ENCODE measurements around the gene WIPF1. TPM values are rescaled to one million over a fixed set of nuclear protein-coding genes. Genes with fewer than 3 reads are reported as not detected.

WIPF1 gene
- total and polyA plus RNA-seq, 2 donors (not counting 3 experiments of a cell fraction or from before 2014, with no cell fraction given) = 15.3 to 42.0 TPM

GRCh38 chr2:174511580-174512260, 85.9 kb downstream of the WIPF1 start:
- dilution Hi-C loops (cut with MboI; ENCODE audit: extremely low pct_ligation_motif_present, low sequenced_read_pairs) = no loop called here
- Histone ChIP-seq H3K27me3 (ENCODE audit: control insufficient read depth in 2 of 2, insufficient read depth in 2 of 2, low read length in 2 of 2) (no peaks in the 10 kb centered on the region), H3K4me2 (ENCODE audit: insufficient read depth, low read length) (no peak overlapping the region), H2AFZ (ENCODE audit: low read depth, low read length) (no peak overlapping the region), H3K9ac (replicated peaks; ENCODE audit: extremely low read depth, insufficient read depth, low read length) (no peak overlapping the region), H3K27ac (ENCODE audit: insufficient read depth, low read depth, low read length) (no peak overlapping the region), H3K9me1 (replicated peaks; ENCODE audit: control insufficient read depth, extremely low read depth, insufficient read depth, low read length) (no peaks in the 10 kb centered on the region), H3K9me3 (replicated peaks; ENCODE audit: control insufficient read depth, insufficient read depth, low read length) (no peaks in the 10 kb centered on the region), H4K20me1 (replicated peaks; ENCODE audit: control insufficient read depth, extremely low read depth, insufficient read depth, low read length) (no peaks in the 10 kb centered on the region), H3K4me1 (ENCODE audit: control insufficient read depth, extremely low read depth, insufficient read depth, low read length) (no peaks in the 10 kb centered on the region), H3K4me3 (replicated peaks in 1 of 3; ENCODE audit: insufficient read depth in 1 of 3, low read depth in 1 of 3, low read length in 3 of 3) (no peak overlapping the region), H3K36me3 (ENCODE audit: control insufficient read depth in 2 of 2, extremely low read depth in 1 of 2, insufficient read depth in 2 of 2, low read length in 2 of 2) (no peaks in the 10 kb centered on the region), H3K79me2 (ENCODE audit: control insufficient read depth, insufficient read depth, low read length) (no peaks in the 10 kb centered on the region)
- BruUV-seq (replicated peaks) = no TSS peak
- ChIA-PET CTCF (no interaction called here), POLR2A (no interaction called here)
- FAIRE-seq (no peak), DNase-seq (ENCODE audit: low read depth, low spot score) (no peak)
- intact Hi-C loops (cut with micrococcal nuclease) = no loop called here
- TF ChIP-seq MAX (IDR thresholded peaks at IDR 0.05; ENCODE audit: insufficient read depth, insufficient read length) (no peak), MYC (IDR thresholded peaks at IDR 0.05; ENCODE audit: low read depth, low read length) (no peak), CTCF (IDR thresholded peaks at IDR 0.05; ENCODE audit: extremely low read depth in 1 of 2, insufficient read depth in 1 of 2, low read depth in 1 of 2, low read length in 2 of 2) (no peak)

- no peak overlapping the region for H3K4me3 ChIP-seq (replicated peaks in 1 of 3; ENCODE audit: insufficient read depth in 1 of 3, low read depth in 1 of 3, low read length in 3 of 3)
- no peak overlapping the region for H3K4me2 ChIP-seq (ENCODE audit: insufficient read depth, low read length)
- no peaks in the 10 kb centered on the region for H3K9me1 ChIP-seq (replicated peaks; ENCODE audit: control insufficient read depth, extremely low read depth, insufficient read depth, low read length)
- no peaks in the 10 kb centered on the region for H3K36me3 ChIP-seq (ENCODE audit: control insufficient read depth in 2 of 2, extremely low read depth in 1 of 2, insufficient read depth in 2 of 2, low read length in 2 of 2)
- H3K27me3 ChIP-seq (ENCODE audit: control insufficient read depth in 2 of 2, insufficient read depth in 2 of 2, low read length in 2 of 2) = no peaks in the 10 kb centered on the region
- no peak for TF ChIP-seq EZH2 (IDR thresholded peaks at IDR 0.05; ENCODE audit: borderline replicate concordance, low read depth, low read length, severe bottlenecking)
- TF ChIP-seq CTCF (IDR thresholded peaks at IDR 0.05; ENCODE audit: extremely low read depth in 1 of 2, insufficient read depth in 1 of 2, low read depth in 1 of 2, low read length in 2 of 2) = no peak
- no peak for TF ChIP-seq MYC (IDR thresholded peaks at IDR 0.05; ENCODE audit: low read depth, low read length)
- no peak for TF ChIP-seq MAX (IDR thresholded peaks at IDR 0.05; ENCODE audit: insufficient read depth, insufficient read length)
- no peak for TF ChIP-seq POLR2AphosphoS5 (IDR thresholded peaks at IDR 0.05; ENCODE audit: insufficient read depth, low read depth, low read length)
- no peak for TF ChIP-seq JUN (IDR thresholded peaks at IDR 0.05; ENCODE audit: borderline replicate concordance, insufficient read depth, insufficient read length, low read depth)
- TF ChIP-seq FOS (IDR thresholded peaks at IDR 0.05; ENCODE audit: borderline replicate concordance, insufficient read depth, low read length) = no peak
- no peak for TF ChIP-seq POLR2A (IDR thresholded peaks at IDR 0.05; ENCODE audit: low read depth, low read length)
- TF ChIP-seq GATA2 (IDR thresholded peaks at IDR 0.05; ENCODE audit: insufficient read depth, insufficient read length, low read depth, low read length) = no peak
- ChIA-PET CTCF (no interaction called here), POLR2A (no interaction called here)
- BruUV-seq (replicated peaks) = no TSS peak
- dilution Hi-C loops (cut with MboI; ENCODE audit: extremely low pct_ligation_motif_present, low sequenced_read_pairs) = no loop called here
- DNase-seq (ENCODE audit: low read depth, low spot score) (no peak), FAIRE-seq (no peak)
- no peaks in the 10 kb centered on the region for H3K79me2 ChIP-seq (ENCODE audit: control insufficient read depth, insufficient read depth, low read length)
- H3K9me3 ChIP-seq (replicated peaks; ENCODE audit: control insufficient read depth, insufficient read depth, low read length) = no peaks in the 10 kb centered on the region
- intact Hi-C loops (cut with micrococcal nuclease) = no loop called here
- H3K27ac ChIP-seq (ENCODE audit: insufficient read depth, low read depth, low read length) = no peak overlapping the region
- H3K9ac ChIP-seq (replicated peaks; ENCODE audit: extremely low read depth, insufficient read depth, low read length) = no peak overlapping the region
- H3K4me1 ChIP-seq (ENCODE audit: control insufficient read depth, extremely low read depth, insufficient read depth, low read length) = no peaks in the 10 kb centered on the region
- H4K20me1 ChIP-seq (replicated peaks; ENCODE audit: control insufficient read depth, extremely low read depth, insufficient read depth, low read length) = no peaks in the 10 kb centered on the region
- H2AFZ ChIP-seq (ENCODE audit: low read depth, low read length) = no peak overlapping the region
These were observed 86.9 kb downstream of the WIPF1 start for GRCh38 chr2:174510583-174511189.

All from endothelial cell of umbilical vein (primary cell).